ENCODE results near the gene MICALL1. TPM values are rescaled to one million over a fixed set of nuclear protein-coding genes. Genes with fewer than 3 reads are reported as not detected.
A peak's percentile ranks its signal among the peaks of the same experiment; 100 is the strongest.

The MICALL1 gene
- total and polyA plus RNA-seq, 3 donors from 2014 or later, result 25.2 to 38.0 (median 30.8) TPM

DNA sequence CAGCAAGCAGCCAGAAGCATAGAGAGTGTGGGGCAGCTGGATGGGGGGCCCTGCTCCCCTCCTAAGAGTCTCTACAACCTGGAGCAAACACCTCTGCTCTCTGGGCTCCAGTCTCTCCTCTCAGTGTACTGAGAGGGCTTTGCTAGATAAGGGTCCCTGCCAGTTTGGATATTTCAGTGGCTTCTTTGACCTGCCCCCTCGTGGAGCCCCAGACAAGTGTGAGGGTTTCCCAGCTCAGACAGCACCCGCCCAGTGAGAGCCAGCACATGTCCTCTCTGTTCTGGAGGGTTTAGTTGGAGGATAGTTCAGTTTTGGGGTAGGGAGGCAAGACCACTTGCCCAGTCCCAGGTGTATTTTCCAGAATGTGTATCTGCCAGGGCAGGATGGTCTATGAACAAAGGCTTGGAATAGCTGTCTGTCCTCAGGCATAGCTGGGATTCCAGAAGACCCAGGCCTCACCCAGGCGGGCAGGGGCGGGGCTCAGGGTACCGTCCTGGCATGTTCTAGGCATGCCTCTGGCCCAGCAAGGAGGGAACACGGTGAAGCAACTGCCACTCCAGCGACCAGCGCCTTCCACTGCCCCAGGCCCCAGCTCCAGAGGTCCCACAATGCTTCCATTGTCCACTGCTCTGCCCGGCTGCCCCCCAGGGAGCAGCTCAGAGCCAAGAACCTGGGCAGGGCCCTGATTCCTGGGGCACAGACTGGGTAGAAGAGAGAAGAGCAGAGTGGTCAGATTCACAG, 7.5 kb upstream of the MICALL1 start:
- H3K4me1 ChIP-seq, result peaks cover 18% of the 10 kb centered on the region
- H3K4me3 ChIP-seq, result no peak overlapping the region
- TF ChIP-seq, protein P1, sequence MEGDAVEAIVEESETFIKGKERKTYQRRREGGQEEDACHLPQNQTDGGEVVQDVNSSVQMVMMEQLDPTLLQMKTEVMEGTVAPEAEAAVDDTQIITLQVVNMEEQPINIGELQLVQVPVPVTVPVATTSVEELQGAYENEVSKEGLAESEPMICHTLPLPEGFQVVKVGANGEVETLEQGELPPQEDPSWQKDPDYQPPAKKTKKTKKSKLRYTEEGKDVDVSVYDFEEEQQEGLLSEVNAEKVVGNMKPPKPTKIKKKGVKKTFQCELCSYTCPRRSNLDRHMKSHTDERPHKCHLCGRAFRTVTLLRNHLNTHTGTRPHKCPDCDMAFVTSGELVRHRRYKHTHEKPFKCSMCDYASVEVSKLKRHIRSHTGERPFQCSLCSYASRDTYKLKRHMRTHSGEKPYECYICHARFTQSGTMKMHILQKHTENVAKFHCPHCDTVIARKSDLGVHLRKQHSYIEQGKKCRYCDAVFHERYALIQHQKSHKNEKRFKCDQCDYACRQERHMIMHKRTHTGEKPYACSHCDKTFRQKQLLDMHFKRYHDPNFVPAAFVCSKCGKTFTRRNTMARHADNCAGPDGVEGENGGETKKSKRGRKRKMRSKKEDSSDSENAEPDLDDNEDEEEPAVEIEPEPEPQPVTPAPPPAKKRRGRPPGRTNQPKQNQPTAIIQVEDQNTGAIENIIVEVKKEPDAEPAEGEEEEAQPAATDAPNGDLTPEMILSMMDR (IDR thresholded peaks at IDR 0.05), result no peak
- TF ChIP-seq POLR2A (IDR thresholded peaks at IDR 0.05), result no peak
- WGBS, 2 donors, result 81 to 83% methylated on average over 4 to 9 of the region's 9 CpGs
- H3K36me3 ChIP-seq (ENCODE audit: low read depth, missing control alignments), result no peaks in the 10 kb centered on the region
- no peaks in the 10 kb centered on the region for H3K27me3 ChIP-seq
- intact Hi-C loops (cut with DNase I; ENCODE audit: low total_unique reads), result no loop called here
- no peak overlapping the region for H3K27ac ChIP-seq
- peak; percentile 67 for DNase-seq
- no peaks in the 10 kb centered on the region for H3K9me3 ChIP-seq

DNA sequence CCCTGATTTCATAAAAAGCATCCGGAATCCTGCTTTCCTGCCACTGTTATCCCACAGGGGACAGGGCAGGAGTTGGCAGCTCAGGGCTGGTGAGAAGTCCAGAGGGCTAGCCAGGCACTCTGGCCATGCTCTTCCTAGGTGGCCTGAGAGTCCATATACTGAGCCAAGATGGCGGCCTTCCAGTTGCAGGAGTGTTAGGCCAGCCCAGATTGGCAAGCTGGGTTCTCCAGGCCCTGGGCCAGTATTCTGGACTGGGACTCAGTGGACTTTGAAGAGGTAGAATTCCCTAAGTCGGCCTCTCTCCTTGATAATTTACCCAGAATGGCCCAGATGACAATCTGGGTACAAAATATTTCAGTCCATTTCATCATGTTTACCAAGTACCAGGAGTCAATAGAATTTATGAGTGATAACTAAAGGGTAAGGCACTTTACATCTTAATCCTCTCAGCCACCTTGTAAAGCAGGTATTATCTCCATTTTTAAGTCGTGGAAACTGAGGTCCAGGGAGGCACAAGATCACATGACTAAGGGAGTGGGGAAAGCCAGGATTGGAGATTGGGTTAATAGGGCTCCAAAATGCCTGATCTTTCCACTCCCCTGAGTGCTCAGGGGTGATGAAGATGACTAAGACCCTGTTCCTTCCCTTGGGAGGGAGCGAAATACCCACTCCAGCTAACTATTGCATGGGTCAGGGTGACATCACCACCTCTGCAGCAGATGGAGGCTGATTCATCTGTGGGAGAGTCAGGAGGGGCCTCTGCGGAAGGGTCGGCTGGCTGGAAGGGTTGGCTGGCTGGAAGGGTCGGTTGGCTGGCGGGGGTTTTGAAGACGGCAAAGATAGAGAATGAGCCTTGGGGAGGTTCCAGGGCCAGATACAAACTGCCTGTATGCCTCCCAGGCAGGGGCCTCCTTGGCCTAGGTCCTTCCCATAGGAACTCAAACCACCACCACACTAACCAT, 1.2 kb upstream of the MICALL1 start:
- DNase-seq, result no peak
- Histone ChIP-seq H3K36me3 (ENCODE audit: low read depth, missing control alignments) (no peaks in the 10 kb centered on the region), H3K27ac (peak overlapping the region in 1 of 2 donors; percentile 39), H3K9me3 (no peaks in the 10 kb centered on the region), H3K4me1 (peaks cover 19% of the 10 kb centered on the region), H3K4me3 (peak overlapping the region in 1 of 2 donors; percentile 65), H3K27me3 (no peaks in the 10 kb centered on the region)
- TF ChIP-seq, protein P1 (IDR thresholded peaks at IDR 0.05), result no peak
- TF ChIP-seq POLR2A (IDR thresholded peaks at IDR 0.05), result no peak
- intact Hi-C loops (cut with DNase I; ENCODE audit: low total_unique reads), result no loop called here
- WGBS, 2 donors, result 56 to 60% methylated on average over 10 of the region's 10 CpGs

DNA sequence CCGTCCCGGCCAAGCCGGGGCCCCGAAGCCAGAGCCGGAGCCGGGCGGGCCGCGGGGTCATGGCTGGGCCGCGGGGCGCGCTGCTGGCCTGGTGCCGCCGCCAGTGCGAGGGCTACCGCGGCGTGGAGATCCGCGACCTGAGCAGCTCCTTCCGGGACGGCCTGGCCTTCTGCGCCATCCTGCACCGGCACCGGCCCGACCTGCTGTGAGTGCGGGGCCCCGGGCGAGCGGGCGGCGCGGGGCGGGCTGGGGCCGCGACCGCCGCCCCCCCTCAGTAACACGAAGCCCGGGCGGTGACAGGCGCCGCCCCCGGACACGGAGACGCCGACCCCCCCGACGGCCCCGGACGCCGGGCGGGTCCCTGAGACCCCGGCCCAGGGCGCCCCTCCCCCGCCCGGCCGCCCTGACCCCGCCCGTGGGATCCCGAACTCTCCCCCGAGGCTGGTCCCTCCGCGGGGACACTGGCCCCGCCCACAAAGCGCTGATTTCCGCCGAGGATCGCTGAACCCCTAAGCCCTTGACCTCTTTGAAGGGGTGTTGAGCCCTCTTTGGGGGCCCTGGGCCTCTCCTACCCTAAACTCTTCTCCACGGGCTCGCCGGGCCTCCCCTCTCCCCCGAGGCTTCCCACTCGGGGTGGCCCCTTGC, 389 bp downstream of the MICALL1 start:
- DNase-seq, result peak; percentile 24
- H3K9me3 ChIP-seq, result no peaks in the 10 kb centered on the region
- peak overlapping the region; percentile 67 to 86 for H3K27ac ChIP-seq
- intact Hi-C loops (cut with DNase I; ENCODE audit: low total_unique reads), result no loop called here
- H3K36me3 ChIP-seq (ENCODE audit: low read depth, missing control alignments), result no peaks in the 10 kb centered on the region
- no peaks in the 10 kb centered on the region for H3K27me3 ChIP-seq
- 0 to 1% methylated on average over 4 to 46 of the region's 75 CpGs for WGBS, 2 donors
- peak overlapping the region; percentile 64 to 72 for H3K4me3 ChIP-seq
- peaks cover 28% of the 10 kb centered on the region for H3K4me1 ChIP-seq
- TF ChIP-seq POLR2A (IDR thresholded peaks at IDR 0.05), result no peak
- TF ChIP-seq, protein P1 (IDR thresholded peaks at IDR 0.05), result no peak

DNA sequence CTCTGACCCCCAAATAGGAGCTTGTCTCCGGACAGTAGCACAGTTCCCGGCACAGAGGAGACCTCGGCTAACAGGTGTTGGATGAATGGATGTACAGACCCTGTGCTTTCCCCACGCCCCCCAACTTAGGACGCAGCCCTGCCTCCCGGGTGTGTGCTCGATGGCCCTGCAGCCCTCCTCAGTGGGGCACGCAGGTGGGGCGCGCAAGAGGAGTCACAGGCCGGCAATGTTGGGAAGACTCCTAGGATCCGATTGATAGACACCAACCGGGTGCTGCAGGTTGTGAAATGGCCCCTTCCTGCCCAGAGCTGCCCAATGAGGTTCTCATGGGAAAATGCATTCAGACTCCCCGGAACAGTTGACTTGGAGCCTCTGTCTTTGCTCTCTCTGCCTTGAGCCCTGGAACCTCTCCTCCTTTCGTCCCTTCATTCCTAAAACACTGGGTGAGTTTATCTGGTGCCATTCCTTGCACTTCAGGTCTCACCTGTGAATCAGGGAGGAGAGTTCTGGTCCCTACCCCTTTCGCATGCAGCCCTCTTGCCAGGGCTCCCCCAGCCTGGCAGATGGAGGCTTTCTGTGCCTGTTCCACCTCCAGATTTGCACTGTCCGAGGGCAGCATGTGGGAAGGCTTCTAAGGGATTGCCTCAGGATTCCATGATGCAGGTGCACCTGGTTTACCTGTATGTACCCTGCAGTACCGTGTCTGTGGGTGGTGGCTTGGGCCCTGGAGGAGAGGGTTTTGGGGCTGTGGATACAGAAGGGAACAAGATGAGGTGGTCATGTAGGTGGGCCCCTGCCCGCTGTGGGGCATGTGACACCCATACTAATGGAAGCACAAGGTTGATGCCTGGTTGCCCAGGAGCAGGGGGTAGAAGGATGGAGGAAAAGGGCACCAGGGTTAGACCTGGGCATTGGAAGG, 1.2 kb downstream of the MICALL1 start:
- intact Hi-C loops (cut with DNase I; ENCODE audit: low total_unique reads), result no loop called here
- Histone ChIP-seq H3K27me3 (no peaks in the 10 kb centered on the region), H3K27ac (peak overlapping the region; percentile 67 to 86), H3K9me3 (no peaks in the 10 kb centered on the region), H3K4me1 (peaks cover 28% of the 10 kb centered on the region), H3K4me3 (peak overlapping the region; percentile 64 to 72), H3K36me3 (ENCODE audit: low read depth, missing control alignments) (no peaks in the 10 kb centered on the region)
- TF ChIP-seq, protein P1 (IDR thresholded peaks at IDR 0.05), result no peak
- no peak for TF ChIP-seq POLR2A (IDR thresholded peaks at IDR 0.05)
- WGBS, 2 donors, result 38 to 48% methylated on average over 7 to 17 of the region's 19 CpGs
- DNase-seq, result no peak
